Raji (cell line): Measurements from ENCODE around the gene MLLT10.

Source experiments
- POLR2A ChIP-seq: IDR thresholded peaks from 2 replicates; pipeline ENCODE4 v1.6.1; 2011; ENCODE audit warnings: low read depth, low read length, control low read depth; ENCODE audit not compliant: insufficient read depth

MLLT10 gene

GRCh38 chr10:21519397-21519933, 14.6 kb upstream of the MLLT10 start:
- no peak for TF ChIP-seq POLR2A

- no peak for TF ChIP-seq POLR2A
Measured at GRCh38 chr10:21519941-21520436, 14.0 kb upstream of the MLLT10 start.

GRCh38 chr10:21520509-21520908, 13.5 kb upstream of the MLLT10 start:
- no peak for TF ChIP-seq POLR2A

- TF ChIP-seq POLR2A: no peak
Measured at GRCh38 chr10:21520949-21521348, 13.1 kb upstream of the MLLT10 start.

DNA sequence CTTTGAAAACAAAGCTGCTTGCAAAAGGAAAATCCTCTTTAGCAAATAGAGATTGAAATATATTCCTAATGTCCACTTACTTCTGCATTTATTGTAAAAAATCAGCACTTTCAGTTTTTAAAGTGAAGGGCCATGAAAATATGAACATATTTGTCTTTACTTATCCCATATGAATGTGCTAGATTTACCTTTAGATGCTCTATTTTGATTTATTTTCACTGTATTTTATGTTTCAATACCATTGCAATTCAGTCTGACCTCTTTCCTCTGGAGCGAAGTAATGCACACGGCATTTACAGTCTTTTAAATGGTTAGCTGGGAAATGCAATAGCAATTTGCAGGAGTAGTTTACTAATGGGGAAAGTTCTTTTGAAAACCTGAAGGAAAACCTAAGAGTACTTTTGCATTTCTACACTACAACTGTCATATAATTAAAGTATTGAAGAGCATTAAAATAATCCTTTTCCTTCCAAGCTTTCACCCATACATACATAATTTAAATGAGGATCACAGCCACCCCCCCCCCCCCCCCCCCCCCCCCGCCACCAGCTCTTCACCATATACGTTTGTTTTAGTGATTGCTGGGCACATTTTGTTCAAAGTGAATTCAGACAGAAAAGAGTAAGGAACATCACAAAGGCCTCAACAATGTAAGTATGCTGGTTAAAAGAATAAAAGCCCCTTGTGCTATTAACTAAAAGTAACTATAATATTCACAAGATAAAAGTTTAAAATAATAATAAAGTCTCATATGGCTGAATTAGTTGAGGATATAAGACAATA, 12.1 kb upstream of the MLLT10 start:
- no peak for TF ChIP-seq POLR2A

DNA sequence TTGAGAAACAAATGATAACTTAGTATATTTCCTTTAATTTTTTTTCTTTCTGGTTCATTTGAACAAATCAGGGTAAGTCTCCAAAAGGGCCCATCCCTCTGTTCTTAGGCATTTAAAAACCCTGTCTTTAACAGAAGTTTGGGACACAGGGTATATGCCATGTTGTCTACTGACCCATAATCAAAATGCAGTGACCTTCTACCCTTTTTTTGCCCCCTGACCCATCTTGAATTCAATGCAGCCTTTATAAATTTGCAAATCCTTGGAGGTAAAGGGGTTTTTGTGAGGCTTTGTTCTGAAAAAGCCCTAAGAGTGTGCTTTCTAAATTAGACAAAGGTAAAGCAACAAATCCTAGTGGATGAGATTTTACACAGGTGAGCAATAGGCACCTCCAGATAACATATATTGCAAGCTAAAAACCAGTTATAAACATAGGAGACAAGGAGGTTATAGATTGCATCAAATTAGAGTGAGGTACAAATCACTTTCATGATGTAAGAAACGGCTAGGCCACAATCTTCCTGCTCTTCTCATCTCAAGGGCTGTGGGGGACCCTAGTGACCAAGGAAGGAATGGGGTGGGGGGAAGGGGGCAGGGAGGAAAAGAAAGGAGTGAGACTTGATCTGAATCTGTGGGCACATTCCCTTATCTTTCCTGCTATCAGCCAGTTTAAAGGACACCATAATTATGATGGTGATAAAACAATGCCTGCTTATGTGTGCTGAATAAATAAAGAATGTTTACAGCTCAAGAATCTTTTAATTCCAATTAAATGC, 11.2 kb upstream of the MLLT10 start:
- TF ChIP-seq POLR2A: no peak

GRCh38 chr10:21523557-21524008, 10.4 kb upstream of the MLLT10 start:
- TF ChIP-seq POLR2A: no peak

GRCh38 chr10:21524131-21524525, 9.9 kb upstream of the MLLT10 start:
- TF ChIP-seq POLR2A: no peak

DNA sequence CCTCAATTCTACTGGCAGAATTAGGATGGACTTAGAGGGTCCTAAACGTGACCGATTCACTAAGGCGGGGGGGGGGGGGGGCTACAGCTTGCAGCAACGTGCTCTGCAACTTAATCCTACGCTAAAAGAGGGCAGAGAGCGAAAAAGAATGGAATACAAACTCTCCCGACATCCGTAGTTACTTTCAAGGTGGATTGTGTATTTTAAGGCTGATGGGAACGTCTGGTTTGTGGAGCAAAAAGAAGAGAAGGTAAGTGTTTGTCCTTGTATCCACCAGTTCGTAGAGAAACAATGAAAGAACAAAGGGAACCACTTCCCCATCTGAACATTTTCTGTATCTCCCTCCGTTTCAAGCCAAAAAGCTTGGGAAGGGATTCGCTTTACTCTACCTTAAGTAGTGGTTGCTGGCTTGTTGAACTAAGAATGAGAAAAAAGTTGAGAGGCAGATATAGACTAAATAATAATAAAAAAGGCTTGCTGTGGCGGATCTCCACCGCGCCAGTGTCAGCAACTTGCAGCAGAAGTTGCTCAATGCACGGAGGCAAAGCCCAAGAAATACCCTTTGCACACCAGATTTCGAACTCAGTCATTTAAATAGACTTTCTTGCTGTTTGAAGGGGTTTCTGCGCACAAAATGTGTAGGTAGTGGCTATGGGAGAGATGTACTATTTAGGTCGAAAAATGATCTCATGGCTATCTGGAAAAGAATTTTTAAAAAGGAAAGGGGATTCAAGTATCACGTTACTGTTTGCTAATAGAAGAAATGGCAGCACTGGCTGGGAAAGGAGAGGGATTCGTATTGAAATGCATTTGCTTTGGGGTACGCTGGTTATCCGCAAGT, 9.3 kb upstream of the MLLT10 start:
- TF ChIP-seq POLR2A: no peak

- TF ChIP-seq POLR2A: peak; percentile 54; the same call in 1 of the 2 replicates
Measured at GRCh38 chr10:21525367-21526187, 8.5 kb upstream of the MLLT10 start, which contains the start of gene SKIDA1. Gene SKIDA1, minus strand, starts transcription at chr10:21525682. Its CDS starts 7,860 bp downstream, at chr10:21517822.

- TF ChIP-seq POLR2A: peak; percentile 13; the same call in 1 of the 2 replicates
Measured at GRCh38 chr10:21526188-21526859, 7.7 kb upstream of the MLLT10 start.

GRCh38 chr10:21526860-21527597, 7.0 kb upstream of the MLLT10 start:
- TF ChIP-seq POLR2A: no peak
